GM21515 (cell line): ENCODE data around the gene NCK2.

Source experiments
- ATAC-seq: cut with Tn5 transposase; IDR thresholded peaks from one replicate; pipeline ENCODE4 v1.9.1; 2021; ENCODE audit not compliant: unreplicated experiment

Gene NCK2

DNA sequence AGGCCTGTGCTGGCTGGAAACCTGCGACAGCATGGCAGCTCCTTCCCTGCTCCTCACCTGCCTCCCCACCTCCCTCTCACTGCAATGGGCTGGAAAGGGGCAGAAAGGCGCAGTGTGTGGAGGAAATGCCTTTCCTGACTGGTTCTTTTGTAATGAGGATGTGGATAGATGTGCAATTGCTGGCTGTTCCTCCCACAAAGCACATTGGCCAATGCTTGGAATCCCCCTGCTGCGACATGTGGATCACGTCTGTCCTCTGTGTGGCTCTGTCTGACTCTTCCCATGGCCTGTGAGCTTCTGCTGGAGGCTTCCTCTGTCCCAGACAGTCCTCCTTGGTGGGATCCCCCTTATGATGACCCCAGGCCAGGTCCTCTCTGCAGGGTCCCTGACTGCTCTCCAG, 172.5 kb downstream of the NCK2 start:
- no peak for ATAC-seq

DNA sequence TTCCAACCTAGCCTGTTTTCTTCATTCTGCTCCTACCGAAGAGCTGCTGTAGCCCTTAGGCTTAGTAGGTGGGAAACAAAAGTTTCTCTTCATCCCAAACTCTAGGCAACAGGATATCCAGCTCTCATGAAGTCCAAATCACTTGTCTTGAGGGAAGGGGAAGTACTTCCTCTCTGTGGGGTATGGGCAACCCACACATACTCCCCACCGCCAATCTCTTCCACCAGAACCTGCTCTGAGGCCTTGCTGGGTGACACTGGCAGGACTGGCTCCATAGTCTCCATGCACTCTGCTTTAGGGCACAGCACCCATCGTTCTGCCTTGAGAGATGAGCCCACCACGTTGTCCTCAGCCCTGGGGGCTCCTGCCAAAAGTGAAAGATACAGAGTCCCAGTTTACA, 173.0 kb downstream of the NCK2 start:
- no peak for ATAC-seq

DNA sequence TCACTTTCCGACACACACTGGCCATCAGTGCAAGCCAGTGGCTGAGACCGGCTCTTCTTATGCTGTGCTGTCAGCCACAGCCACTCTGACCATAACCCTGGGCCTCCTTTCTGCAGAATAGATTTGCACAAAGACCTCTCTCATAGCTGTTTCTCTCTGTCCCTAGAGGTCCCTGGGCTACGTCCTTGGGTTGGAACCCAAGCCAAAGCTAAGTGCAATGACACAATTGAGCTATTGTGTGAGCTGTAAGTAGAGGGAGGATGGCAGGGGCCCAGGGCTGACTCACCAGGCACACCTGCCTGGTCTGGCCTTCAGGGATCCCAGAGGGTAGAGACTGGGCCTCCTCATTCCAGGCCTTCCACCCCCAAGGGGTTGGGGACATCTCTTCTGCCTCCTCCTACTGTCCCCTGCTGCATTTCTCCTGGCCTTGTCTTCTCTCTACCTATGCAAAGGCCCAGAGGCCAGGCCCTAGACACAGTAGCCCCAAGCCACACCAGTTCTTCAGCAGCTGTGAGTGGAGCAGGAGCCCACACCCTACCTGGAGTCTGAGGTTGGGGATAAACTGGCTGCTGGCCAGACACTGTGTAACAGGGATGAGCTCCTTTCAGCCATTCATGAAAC, 174.6 kb downstream of the NCK2 start:
- ATAC-seq: no peak

DNA sequence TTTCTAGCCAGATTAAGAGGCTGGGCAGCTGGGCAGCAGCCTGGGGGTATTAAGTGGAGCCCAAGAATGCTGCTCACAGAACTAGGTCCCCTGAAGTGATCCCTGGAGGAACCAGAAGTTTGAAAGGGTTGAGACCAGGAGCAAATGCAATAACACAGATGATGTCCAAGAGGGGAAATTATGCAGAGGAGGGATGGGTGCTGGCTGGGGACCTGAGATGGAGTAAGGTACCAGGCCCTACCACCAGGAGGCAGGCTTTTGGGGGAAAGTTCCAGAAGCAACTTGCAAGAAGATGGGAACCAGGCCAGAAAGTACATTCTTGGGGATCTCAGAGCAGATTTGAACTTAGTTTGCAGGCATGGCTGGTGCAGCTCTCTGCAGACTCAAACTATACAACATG, 175.1 kb downstream of the NCK2 start:
- ATAC-seq: no peak

DNA sequence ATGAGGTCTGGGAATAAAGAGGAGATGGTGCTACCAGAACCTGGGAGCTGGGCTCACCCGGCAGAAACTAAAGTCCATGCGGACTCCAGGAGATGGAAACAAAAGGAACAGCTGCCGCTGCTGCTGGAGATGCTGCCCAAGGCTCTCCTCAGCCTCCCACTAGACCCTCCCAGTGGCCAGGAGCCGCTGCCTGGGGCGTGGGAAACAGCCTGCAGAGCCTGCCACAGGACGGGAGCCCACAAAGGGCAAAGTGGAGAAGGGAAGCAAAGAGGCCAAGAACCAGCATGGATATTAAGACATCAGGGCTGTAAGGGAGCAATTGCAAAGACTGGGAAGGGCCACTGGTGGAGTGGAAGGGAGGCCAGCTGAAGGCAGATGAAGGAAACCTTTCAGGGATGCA, 179.6 kb downstream of the NCK2 start:
- ATAC-seq: no peak

DNA sequence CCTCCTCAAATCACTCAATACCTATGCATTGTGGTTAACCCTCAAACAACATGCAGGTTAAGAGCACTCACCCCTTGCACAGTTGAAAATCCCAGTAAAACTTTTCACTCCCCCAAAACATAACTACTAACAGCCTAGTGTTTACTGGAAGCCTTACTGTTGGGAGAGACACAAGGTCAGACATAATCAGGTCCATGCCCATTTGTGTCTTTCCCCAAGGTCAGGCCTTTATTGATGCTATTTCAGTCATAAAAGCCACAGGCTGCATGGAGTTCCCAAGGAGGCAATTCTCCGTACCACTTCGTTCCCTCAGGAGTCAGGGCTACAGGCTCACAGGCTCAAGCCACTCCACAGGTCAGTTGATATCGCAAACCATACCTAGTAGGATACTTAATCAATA, 180.2 kb downstream of the NCK2 start:
- no peak for ATAC-seq

DNA sequence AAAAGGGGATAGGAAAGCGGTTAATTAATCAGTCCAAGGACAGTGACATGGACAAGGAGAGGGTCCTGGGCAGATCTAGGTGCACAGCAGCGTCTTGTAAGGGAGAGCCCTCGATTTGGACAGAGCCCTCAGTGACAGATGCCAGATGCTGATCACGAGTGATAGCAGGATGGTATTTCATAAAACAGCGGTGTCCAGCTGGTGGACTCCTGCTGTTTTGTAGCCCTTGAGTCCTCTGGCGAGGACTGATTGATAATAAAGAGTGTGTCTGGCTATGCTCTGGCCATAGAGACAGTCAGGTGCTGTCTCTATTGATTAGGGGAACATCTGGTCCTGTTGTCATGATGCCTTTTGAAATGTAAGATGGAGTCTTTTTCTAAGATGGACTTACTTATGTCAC, 180.7 kb downstream of the NCK2 start:
- ATAC-seq: no peak

DNA sequence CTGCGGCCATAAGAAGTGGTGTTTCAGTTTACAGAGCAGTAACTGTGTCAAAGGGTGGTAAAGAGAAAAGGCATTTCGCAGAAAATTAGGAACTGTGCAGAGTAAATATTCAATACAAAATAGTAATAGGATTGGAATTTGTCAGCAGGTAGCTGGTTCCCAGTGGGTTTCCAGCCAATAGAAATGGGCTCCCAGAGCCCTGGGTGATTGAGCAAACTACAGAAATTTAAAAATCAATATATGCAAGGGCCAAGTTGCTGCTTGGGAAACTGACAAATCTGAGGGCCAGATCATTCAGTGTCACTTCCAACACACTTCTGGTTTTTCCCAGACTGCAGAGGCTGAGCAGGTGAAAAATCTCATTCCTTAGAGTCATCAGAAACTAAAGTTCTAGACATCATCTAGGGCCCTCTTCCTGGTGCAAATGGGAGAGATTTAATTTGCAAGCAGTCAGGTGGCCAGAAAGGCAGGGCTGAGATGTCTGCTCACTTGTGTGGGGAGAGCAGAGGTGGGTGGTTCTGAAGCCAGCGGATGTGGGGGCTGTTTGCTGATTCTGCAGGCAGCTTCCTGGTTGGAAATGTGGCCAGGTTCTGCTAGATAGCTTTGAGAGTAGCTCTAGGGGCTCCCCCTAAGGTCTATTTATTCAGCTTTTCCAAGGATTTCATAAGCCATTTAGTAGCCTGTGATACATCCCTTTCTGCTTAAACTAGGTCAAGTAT, 182.4 kb downstream of the NCK2 start:
- no peak for ATAC-seq

DNA sequence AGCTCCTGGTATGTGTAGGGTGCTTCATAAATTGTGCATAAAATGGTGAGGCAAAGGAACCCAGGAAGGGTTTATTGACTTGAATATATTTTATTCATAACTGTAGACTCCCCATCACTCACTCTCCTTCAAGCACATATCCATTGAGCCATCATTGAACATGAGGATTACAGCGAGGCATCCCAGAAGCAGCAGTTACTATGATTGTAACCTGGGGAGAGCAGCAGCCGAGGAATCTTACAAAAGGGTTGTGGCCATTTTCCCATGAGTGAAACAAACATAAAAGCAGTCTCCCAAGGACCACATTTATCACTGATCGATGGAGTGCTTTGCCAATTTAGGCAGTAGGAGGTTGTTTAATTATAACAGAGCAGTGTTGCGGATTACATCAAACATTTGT, 183.4 kb downstream of the NCK2 start:
- ATAC-seq: no peak

DNA sequence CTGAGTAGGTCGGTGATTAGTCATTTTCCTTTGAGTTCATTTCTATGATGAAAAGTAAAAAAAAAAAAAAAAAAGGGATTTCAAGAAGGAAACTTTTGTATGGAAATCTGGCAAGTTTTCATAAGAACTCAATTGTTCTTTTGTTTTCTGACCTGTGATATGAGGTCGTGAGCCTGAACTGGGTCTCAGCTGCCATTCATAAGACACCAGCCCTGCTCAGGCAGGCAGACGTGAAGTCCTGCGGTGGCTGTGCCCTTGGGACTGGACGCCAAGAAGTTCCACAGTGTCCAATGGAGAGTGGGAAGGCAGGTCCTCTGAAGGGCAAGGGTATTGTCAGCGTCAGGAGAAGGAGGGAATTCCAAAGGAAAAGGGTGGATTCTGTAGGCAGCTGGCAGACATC, 183.9 kb downstream of the NCK2 start:
- no peak for ATAC-seq

DNA sequence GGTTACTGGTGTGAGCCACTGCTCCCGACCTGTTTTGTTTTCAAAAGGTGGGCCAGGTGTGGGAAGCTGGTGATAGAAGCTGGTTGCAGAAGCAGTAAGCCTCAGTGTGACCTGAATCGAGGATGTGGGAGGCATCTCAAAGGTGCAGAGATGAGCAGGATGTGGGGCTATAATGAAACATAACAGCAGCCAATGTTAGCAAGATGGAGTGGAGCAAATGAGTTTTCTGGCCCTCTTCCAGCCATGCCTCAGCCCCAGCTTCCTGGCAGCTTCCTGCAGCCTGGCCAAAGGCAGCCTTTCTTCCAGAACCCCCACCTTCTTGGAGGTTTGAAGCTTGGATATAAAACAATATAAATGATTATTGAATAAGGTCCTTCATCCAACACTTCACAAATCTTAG, 184.8 kb downstream of the NCK2 start:
- ATAC-seq: no peak

DNA sequence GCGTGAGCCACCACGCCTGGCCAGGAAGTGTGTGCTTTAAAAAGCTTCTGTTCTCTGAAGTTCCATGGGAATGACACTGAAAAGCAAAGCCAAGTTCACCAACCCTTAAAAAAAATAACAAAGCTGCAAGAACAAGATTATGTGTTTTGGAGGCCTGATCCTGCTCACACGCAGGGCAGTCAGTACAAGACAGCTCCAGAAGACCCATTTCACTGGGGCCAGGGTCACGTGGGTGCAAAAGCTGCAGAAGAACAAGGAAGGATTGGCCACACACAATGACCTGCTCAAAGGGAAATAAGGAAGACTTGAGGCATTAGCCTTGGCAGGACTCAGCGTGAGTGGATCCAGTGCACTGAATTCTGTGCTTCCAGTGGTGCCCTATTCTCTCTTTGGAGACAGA, 187.9 kb downstream of the NCK2 start:
- ATAC-seq: no peak

DNA sequence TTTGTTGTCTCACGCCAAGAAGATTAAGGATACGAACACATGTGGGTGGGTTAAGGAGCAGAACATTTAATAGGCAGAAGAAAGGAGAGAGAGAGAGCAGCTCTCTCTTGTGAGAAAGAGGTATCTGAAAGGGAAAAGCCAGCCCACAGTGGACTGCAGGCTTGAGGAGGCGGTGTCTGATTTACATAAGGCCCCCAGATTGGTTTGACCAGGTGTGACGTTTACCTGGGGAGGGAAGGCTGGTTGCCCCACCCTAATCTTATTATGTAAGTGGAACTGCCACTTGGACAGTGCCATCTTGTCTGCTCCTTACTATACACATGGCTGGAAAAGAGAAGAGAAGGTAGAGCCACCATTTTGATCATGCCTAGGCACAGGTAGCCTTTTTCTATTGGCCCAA, 189.2 kb downstream of the NCK2 start:
- ATAC-seq: no peak

DNA sequence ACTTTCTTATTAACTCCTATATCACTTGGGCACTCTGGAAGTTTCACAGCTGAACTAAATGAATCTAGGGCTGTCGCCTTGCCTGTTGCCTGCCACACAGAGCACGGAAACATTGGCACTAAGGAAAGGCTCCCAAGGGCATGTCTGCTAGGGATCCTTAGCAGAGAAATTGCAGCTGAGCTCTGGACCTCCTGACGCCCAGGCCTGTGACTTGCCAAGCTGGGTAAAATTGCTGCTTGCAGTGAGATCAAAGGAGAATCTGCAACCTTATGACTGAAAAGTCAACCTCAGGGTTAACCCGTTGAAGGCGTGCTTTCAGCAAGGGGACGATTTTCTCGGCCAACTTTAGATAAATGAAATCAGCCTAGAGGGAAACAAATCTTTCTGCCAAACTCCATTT, 189.8 kb downstream of the NCK2 start:
- ATAC-seq: no peak

DNA sequence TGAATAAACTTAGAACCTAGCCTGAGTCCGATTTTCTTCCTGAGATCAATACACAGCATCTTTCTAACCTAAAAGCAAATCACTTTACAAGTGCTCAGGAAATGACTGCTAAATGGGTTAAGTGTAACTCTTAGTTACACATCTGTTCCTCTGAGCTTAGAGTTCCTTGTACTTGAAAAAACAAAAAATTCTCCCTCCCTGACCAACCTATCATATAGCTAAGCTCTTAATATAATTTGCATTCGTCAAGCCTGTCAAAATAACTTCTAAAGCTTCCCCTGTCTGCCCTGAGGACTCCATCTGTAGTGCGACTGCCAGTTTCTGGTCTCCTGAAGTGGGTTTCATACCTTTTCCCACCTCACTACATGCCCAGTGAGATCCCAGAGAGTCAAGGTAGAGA, 190.4 kb downstream of the NCK2 start:
- ATAC-seq: no peak

DNA sequence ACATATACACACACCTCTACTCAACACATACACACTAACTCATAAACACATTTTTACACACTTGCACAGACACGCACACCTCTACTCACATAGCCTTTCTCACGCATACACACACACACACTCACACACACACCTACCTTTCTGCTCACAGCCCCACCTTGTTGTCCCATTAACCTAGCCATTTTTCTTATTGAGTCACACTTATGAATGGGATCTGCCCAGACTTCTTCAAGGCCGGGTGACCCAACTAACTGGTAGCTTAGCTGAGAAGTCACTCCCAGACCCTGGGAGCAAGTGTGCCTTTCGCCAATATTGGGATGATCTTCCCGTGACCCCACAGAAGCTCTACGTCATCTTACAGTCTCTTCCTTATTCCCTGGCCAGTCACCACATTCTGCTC, 192.2 kb downstream of the NCK2 start:
- no peak for ATAC-seq

DNA sequence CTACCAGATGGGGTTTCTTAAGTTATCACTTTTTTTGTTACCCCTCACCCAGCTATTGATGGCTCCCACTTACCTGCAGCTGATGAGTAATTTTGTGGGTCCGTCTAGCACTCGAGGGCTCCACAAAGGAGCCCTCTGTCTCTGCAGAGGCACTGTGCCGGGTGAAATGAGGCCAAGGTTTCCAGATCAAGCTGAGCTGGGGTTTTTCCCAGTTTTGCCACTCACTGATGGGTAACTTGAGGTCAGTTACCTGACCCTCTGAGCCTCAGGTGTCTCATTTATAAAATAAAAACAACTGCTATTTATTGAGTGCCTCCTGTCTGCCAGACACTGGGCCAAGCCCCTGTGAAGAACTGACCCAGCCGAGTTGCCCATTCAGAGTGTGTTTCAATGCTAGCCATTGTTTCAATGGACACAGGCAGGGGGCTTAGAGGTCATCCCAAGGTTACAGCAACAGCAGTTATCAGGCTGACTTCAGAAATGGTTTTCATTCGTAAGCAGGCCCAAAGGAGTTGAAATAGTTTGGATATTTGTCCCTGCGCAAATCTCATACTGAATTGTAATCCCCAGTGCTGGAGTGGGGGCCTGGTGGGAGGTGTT, 192.9 kb downstream of the NCK2 start:
- ATAC-seq: no peak
